Natural killer cell (primary cell): ENCODE measurements around the gene SPOCK3. TPM values are rescaled to one million over a fixed set of nuclear protein-coding genes. Genes with fewer than 3 reads are reported as not detected.

Experiments used
- ATAC-seq, 3 donors: fragments of 150-1000 bp in 2 of 3; fragments of 200-7000 bp in 1 of 3; cut with Tn5 transposase; 1 replicate in 1 of 3; 2 replicates in 2 of 3; pipeline ENCODE4 v1.10.0; 2021; ENCODE audit warnings: mild to moderate bottlenecking in 2 of 3, moderate library complexity in 2 of 3
- DNase-seq, 2 donors: peaks; one replicate each; pipeline versions ENCODE4 v3.0.0 to v3.0.0-alpha.2; 2013 to 2021; ENCODE audit warnings: mixed read lengths in 1 of 2
- H3K27ac ChIP-seq: one replicate; pipeline ENCODE4 v1.5.1; 2013; ENCODE audit warnings: mild to moderate bottlenecking, low read length
- H3K27me3 ChIP-seq: one replicate; pipeline ENCODE4 v1.6.1; 2013; ENCODE audit warnings: low read length; ENCODE audit not compliant: control insufficient read depth, insufficient read depth
- H3K36me3 ChIP-seq: one replicate; pipeline ENCODE4 v1.6.1; 2013; ENCODE audit warnings: low read length; ENCODE audit not compliant: control insufficient read depth, insufficient read depth
- H3K4me1 ChIP-seq: one replicate; pipeline ENCODE4 v1.6.1; 2013; ENCODE audit warnings: low read length; ENCODE audit not compliant: control insufficient read depth, insufficient read depth
- H3K4me3 ChIP-seq: one replicate; pipeline ENCODE4 v1.5.1; 2013; ENCODE audit warnings: low read length
- H3K9me3 ChIP-seq: one replicate; pipeline ENCODE4 v1.6.1; 2013; ENCODE audit warnings: low read length; ENCODE audit not compliant: control insufficient read depth, insufficient read depth
- H3K27ac Mint-ChIP-seq, 2 donors: one replicate each; pipeline ENCODE4 v1.8.0; 2022; ENCODE audit warnings: mild to moderate bottlenecking in 2 of 2, mixed read lengths in 2 of 2, moderate library complexity in 1 of 2
- H3K27me3 Mint-ChIP-seq, 2 donors: one replicate each; pipeline ENCODE4 v1.8.0; 2022; ENCODE audit warnings: low read depth in 2 of 2, mixed read lengths in 2 of 2
- H3K36me3 Mint-ChIP-seq: one replicate; pipeline ENCODE4 v1.8.0; 2022; ENCODE audit warnings: mixed read lengths
- H3K4me1 Mint-ChIP-seq, 2 donors: one replicate each; pipeline ENCODE4 v1.8.0; 2022; ENCODE audit warnings: mixed read lengths in 2 of 2
- H3K4me3 Mint-ChIP-seq: one replicate; pipeline ENCODE4 v1.8.0; 2022; ENCODE audit warnings: mild to moderate bottlenecking, moderate library complexity, mixed read lengths
- H3K9me3 Mint-ChIP-seq, 2 donors: one replicate each; pipeline ENCODE4 v1.8.0; 2022; ENCODE audit warnings: mixed read lengths in 2 of 2
- WGBS: methylation state at CpG from one replicate; pipeline ENCODE4 v1.1.7; 2013; ENCODE audit warnings: missing lambda C conversion rate; ENCODE audit not compliant: insufficient coverage; 5-methylcytosine and 5-hydroxymethylcytosine counted together
- intact Hi-C: fragments of 100-400 bp; cut with micrococcal nuclease; formaldehyde crosslinking; loops from one replicate; pipeline ENCODE4 v1.14.2; 2022
- total RNA-seq, 4 donors: library from RNA; stranded (reverse); fragments of 120-200 nt in 1 of 4; gene quantifications; one replicate each; pipeline versions ENCODE4 v1.2.3 to v1.2.4, GENCODE V29; 2013 to 2022
- TF ChIP-seq, protein P1 (sequence below): fragments of 200-600 bp; IDR thresholded peaks from one replicate; pipeline ENCODE4 v1.8.0; 2022; ENCODE audit warnings: antibody characterized with exemption

The SPOCK3 gene
- total RNA-seq, 3 donors from 2014 or later (not counting 1 experiment from before 2014, with no cell fraction given), result not detected

DNA sequence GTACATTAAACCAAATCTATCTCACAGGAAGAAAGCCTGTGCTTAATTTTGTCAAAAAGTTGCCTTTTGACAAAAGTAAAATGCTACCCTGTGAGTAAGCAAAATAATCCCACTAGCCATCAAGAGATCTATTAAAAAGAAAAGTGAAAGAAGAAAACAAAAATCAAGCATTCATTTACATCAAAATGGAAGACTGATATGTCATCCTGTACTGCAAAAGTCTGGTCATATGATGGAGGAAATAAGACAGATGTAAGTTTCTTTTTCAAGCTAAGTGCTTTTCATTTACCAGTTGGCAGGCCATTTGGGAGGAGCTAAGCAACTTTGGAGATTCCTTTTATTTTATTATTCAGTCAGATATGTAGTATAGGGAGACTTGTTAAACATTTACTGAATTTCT, 387.4 kb downstream of the SPOCK3 start:
- Mint-ChIP-seq H3K27me3 (no peaks in the 10 kb centered on the region), H3K4me3 (no peak overlapping the region), H3K9me3 (peaks cover 4 to 8% of the 10 kb centered on the region in 2 donors), H3K27ac (no peak overlapping the region), H3K4me1 (no peaks in the 10 kb centered on the region), H3K36me3 (peaks cover under 1% of the 10 kb centered on the region)
- no peak overlapping the region for H3K27ac ChIP-seq
- no peak for ATAC-seq
- H3K9me3 ChIP-seq, result peaks cover 17% of the 10 kb centered on the region
- no peak for DNase-seq
- TF ChIP-seq, protein P1, sequence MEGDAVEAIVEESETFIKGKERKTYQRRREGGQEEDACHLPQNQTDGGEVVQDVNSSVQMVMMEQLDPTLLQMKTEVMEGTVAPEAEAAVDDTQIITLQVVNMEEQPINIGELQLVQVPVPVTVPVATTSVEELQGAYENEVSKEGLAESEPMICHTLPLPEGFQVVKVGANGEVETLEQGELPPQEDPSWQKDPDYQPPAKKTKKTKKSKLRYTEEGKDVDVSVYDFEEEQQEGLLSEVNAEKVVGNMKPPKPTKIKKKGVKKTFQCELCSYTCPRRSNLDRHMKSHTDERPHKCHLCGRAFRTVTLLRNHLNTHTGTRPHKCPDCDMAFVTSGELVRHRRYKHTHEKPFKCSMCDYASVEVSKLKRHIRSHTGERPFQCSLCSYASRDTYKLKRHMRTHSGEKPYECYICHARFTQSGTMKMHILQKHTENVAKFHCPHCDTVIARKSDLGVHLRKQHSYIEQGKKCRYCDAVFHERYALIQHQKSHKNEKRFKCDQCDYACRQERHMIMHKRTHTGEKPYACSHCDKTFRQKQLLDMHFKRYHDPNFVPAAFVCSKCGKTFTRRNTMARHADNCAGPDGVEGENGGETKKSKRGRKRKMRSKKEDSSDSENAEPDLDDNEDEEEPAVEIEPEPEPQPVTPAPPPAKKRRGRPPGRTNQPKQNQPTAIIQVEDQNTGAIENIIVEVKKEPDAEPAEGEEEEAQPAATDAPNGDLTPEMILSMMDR, result no peak
- H3K4me1 ChIP-seq, result no peaks in the 10 kb centered on the region
- H3K4me3 ChIP-seq, result no peak overlapping the region
- H3K27me3 ChIP-seq, result no peaks in the 10 kb centered on the region
- intact Hi-C loops, result no loop called here
- no peaks in the 10 kb centered on the region for H3K36me3 ChIP-seq

DNA sequence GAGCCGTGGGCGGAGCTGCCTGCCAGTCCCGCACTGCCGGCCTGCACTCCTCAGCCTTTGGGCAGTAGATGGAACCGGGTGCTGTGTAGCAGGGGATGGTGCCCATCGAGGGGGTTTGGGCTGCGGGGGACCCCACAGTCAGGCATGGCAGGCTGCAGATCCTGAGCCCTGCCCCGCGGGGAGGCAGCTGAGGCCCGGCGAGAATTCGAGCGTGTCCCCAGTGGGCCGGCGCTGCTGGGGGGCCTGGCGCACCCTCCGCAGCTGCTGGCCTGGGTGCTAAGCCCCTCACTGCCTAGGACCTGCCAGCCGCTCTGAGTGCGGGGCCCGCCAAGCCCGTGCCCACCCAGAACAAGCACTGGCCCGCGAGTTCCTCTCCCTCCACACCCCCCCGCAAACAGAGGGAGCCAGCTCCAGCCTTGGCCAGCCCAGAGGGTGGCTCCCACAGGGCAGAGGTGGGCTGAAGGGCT, 391.5 kb downstream of the SPOCK3 start:
- intact Hi-C loops, result no loop called here
- DNase-seq, result no peak

DNA sequence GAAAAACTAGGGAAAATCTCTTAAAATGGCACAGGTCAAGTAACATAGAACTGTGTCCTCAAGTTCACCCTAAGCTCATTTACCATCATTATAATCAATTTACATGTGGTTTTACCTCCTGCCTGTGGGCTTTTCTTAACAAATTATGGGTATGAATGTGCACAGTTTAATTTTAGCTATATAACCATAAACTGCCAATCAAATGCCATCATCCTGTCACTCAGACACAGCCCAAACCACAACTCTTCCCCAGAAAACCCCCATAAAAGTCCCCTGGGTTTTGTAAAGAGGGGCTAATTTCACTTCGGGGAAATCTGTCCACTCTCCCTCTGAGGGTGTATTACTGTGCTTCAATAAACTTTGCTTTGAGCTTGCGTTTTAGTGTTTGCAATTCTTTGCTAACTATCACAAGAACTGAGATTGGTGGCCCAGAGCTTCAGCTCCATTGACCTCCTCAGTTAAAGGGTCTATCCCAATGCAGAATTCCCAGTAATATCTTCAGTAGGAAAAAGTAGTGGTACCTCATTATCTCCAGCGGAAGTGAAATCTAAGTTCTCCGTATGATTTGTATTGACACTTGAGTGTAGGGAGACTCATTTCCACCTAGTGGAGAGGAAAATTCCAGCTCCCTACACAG, 394.6 kb downstream of the SPOCK3 start:
- H3K4me3 ChIP-seq, result no peak overlapping the region
- intact Hi-C loops, result no loop called here
- Mint-ChIP-seq H3K27ac (no peak overlapping the region), H3K36me3 (peaks cover 8% of the 10 kb centered on the region), H3K27me3 (no peaks in the 10 kb centered on the region), H3K4me3 (no peak overlapping the region), H3K4me1 (no peaks in the 10 kb centered on the region), H3K9me3 (peaks cover 8 to 14% of the 10 kb centered on the region in 2 donors)
- no peaks in the 10 kb centered on the region for H3K36me3 ChIP-seq
- no peak for DNase-seq
- WGBS, result 83% methylated on average over 2 of the region's 4 CpGs
- no peak overlapping the region for H3K27ac ChIP-seq
- ATAC-seq, result no peak
- TF ChIP-seq, protein P1, result no peak
- no peaks in the 10 kb centered on the region for H3K4me1 ChIP-seq
- no peaks in the 10 kb centered on the region for H3K27me3 ChIP-seq
- peaks cover 30% of the 10 kb centered on the region for H3K9me3 ChIP-seq

More for the DNA sequence above, 391.5 kb downstream of the SPOCK3 start:
- Histone ChIP-seq H3K36me3 (no peaks in the 10 kb centered on the region), H3K27ac (no peak overlapping the region), H3K27me3 (no peaks in the 10 kb centered on the region), H3K9me3 (peaks cover 30% of the 10 kb centered on the region), H3K4me3 (no peak overlapping the region), H3K4me1 (no peaks in the 10 kb centered on the region)
- Mint-ChIP-seq H3K27me3 (no peaks in the 10 kb centered on the region), H3K4me1 (no peaks in the 10 kb centered on the region), H3K27ac (no peak overlapping the region), H3K36me3 (peaks cover 8% of the 10 kb centered on the region), H3K4me3 (no peak overlapping the region), H3K9me3 (peaks cover 8 to 13% of the 10 kb centered on the region in 2 donors)
- no peak for ATAC-seq
- WGBS, result 95% methylated on average over 24 of the region's 24 CpGs
- TF ChIP-seq, protein P1, result no peak
